DMS53 (cell line): ENCODE data around the gene PPDPF.
A peak's percentile ranks its signal among the peaks of the same experiment; 100 is the strongest.
"Not testable (repeated sequence)": the region's sequence is repeated elsewhere in the genome, so short reads cannot be mapped to it uniquely, and the experiment has no call there.

Source experiments
- DNase-seq: peaks from one replicate; lab custom pipeline; 2025; lab: John Stamatoyannopoulos, UW

Gene PPDPF

GRCh38 chr20:63520504-63520933, at the start of gene PPDPF:
TSS of gene PPDPF (plus strand) at chr20:63520765. CDS start at chr20:63521309, 544 bp downstream.
- peak; percentile 79 for DNase-seq

GRCh38 chr20:63471002-63471716, 49.4 kb upstream of the PPDPF start:
- no peak for DNase-seq

- no peak for DNase-seq
Measured at GRCh38 chr20:63471717-63471980, 48.9 kb upstream of the PPDPF start.

GRCh38 chr20:63471981-63472831, 48.4 kb upstream of the PPDPF start, which contains the start of gene KCNQ2:
TSS of gene KCNQ2 (minus strand) at chr20:63472655. CDS start at chr20:63472463, 192 bp downstream.
- no peak for DNase-seq

- DNase-seq: no peak
Measured at GRCh38 chr20:63472862-63473390, 47.6 kb upstream of the PPDPF start.

- no peak for DNase-seq
Measured at GRCh38 chr20:63473555-63474449, 46.8 kb upstream of the PPDPF start.

- DNase-seq: no peak
Measured at GRCh38 chr20:63475209-63475608, 45.4 kb upstream of the PPDPF start.

GRCh38 chr20:63477061-63477616, 43.4 kb upstream of the PPDPF start:
- no peak for DNase-seq

GRCh38 chr20:63477944-63478343, 42.6 kb upstream of the PPDPF start:
- no peak for DNase-seq

GRCh38 chr20:63478346-63479302, 41.9 kb upstream of the PPDPF start:
- DNase-seq: no peak

GRCh38 chr20:63479695-63480419, 40.7 kb upstream of the PPDPF start:
- not testable (repeated sequence) for DNase-seq

- no peak for DNase-seq
Measured at GRCh38 chr20:63481503-63481902, 39.1 kb upstream of the PPDPF start.

GRCh38 chr20:63482021-63482587, 38.5 kb upstream of the PPDPF start:
- DNase-seq: no peak

GRCh38 chr20:63483834-63484233, 36.7 kb upstream of the PPDPF start:
- no peak for DNase-seq

- DNase-seq: no peak
Measured at GRCh38 chr20:63484236-63484635, 36.3 kb upstream of the PPDPF start.

GRCh38 chr20:63484651-63485403, 35.7 kb upstream of the PPDPF start:
- no peak for DNase-seq

GRCh38 chr20:63486300-63486855, 34.2 kb upstream of the PPDPF start:
- no peak for DNase-seq

GRCh38 chr20:63487116-63487764, 33.3 kb upstream of the PPDPF start:
- no peak for DNase-seq
